H1 (cell line): Measurements from ENCODE around the gene TRIL. TPM values are rescaled to one million over a fixed set of nuclear protein-coding genes. Genes with fewer than 3 reads are reported as not detected.

Experiments used
- CTCF ChIA-PET: fragments of 300-600 bp; sonication (Branson Sonifier 250); formaldehyde crosslinking; loops from one replicate; lab custom pipeline; 2021; ENCODE audit not compliant: partially characterized antibody; lab: Charles Lee
- POLR2A ChIA-PET: fragments of 300-600 bp; sonication (Branson Sonifier 250); formaldehyde crosslinking; loops from one replicate; lab custom pipeline; 2021; ENCODE audit warnings: inconsistent platforms; ENCODE audit not compliant: partially characterized antibody; lab: Charles Lee
- DNase-seq, 2 experiments: peaks; one replicate each; pipeline versions ENCODE4 v3.0.0 to v3.0.0-alpha.2; 2010 to 2022; ENCODE audit warnings: low spot score in 2 of 2, low read depth in 1 of 2, mixed read lengths in 1 of 2
- FAIRE-seq: peaks from 2 replicates; lab custom pipeline; 2011; peaks lifted over from hg19 to GRCh38; lab: Jason Lieb, UNC
- H2AFZ ChIP-seq: 2 replicates; pipeline ENCODE4 v1.8.1; 2012; ENCODE audit warnings: low read length, inconsistent platforms
- H2AK5ac ChIP-seq: 2 replicates; pipeline ENCODE4 v1.6.1; 2013; ENCODE audit warnings: low read depth, low read length
- H2BK120ac ChIP-seq: replicated peaks from 2 replicates; pipeline ENCODE3; 2013; ENCODE audit warnings: low read depth, low read length, inconsistent platforms
- H2BK12ac ChIP-seq: 2 replicates; pipeline ENCODE4 v1.6.1; 2013; ENCODE audit warnings: low read depth, low read length
- H2BK15ac ChIP-seq: 2 replicates; pipeline ENCODE4 v1.6.1; 2013; ENCODE audit warnings: low read length
- H2BK20ac ChIP-seq: 2 replicates; pipeline ENCODE4 v1.6.1; 2013; ENCODE audit warnings: low read length
- H2BK5ac ChIP-seq: 2 replicates; pipeline ENCODE4 v1.6.1; 2013; ENCODE audit warnings: low read depth, low read length
- H3K14ac ChIP-seq: 2 replicates; pipeline ENCODE4 v1.6.1; 2013; ENCODE audit warnings: inconsistent platforms; ENCODE audit not compliant: insufficient read length
- H3K18ac ChIP-seq: 2 replicates; pipeline ENCODE4 v1.6.1; 2013; ENCODE audit warnings: low read length; ENCODE audit errors: extremely low read depth
- H3K23ac ChIP-seq: 2 replicates; pipeline ENCODE4 v1.6.1; 2013; ENCODE audit warnings: inconsistent platforms; ENCODE audit not compliant: insufficient read length
- H3K23me2 ChIP-seq: 2 replicates; pipeline ENCODE4 v1.6.1; 2013; ENCODE audit warnings: low read depth, low read length
- H3K27ac ChIP-seq: 2 replicates; pipeline ENCODE4 v1.6.1; 2011; ENCODE audit warnings: low read depth, low read length, inconsistent platforms
- H3K27me3 ChIP-seq, 4 experiments: replicated peaks in 1 of 4; 1 replicate in 1 of 4; 2 replicates in 3 of 4; pipeline versions ENCODE4 v1.6.1 to v1.8.1; 2011 to 2013; ENCODE audit warnings: low read length in 3 of 4, mild to moderate bottlenecking in 3 of 4, inconsistent platforms in 2 of 4, mixed read lengths in 2 of 4, moderate library complexity in 1 of 4; ENCODE audit not compliant: control insufficient read depth in 3 of 4, insufficient read depth in 3 of 4; ENCODE audit errors: extremely low read depth in 1 of 4
- H3K36me3 ChIP-seq, 4 experiments: 2 replicates each; pipeline versions ENCODE4 v1.6.1 to v1.8.1; 2011 to 2013; ENCODE audit warnings: mild to moderate bottlenecking in 4 of 4, low read length in 3 of 4, moderate library complexity in 2 of 4, control low read depth in 1 of 4, inconsistent platforms in 1 of 4; ENCODE audit not compliant: insufficient read depth in 4 of 4, control insufficient read depth in 2 of 4
- H3K4ac ChIP-seq: replicated peaks from 2 replicates; pipeline ENCODE3; 2013; ENCODE audit warnings: low read length, low read depth, mixed read lengths, inconsistent platforms; ENCODE audit not compliant: insufficient read length
- H3K4me1 ChIP-seq, 4 experiments: replicated peaks in 1 of 4; 1 replicate in 1 of 4; 2 replicates in 3 of 4; pipeline versions ENCODE4 v1.6.1 to v1.8.1; 2011 to 2013; ENCODE audit warnings: low read length in 3 of 4, inconsistent platforms in 2 of 4, mixed read lengths in 1 of 4; ENCODE audit not compliant: insufficient read depth in 4 of 4, control insufficient read depth in 3 of 4
- H3K4me2 ChIP-seq, 2 experiments: 2 replicates each; pipeline versions ENCODE4 v1.6.1 to v1.8.1; 2011 to 2013; ENCODE audit warnings: low read depth in 2 of 2, low read length in 2 of 2, control low read depth in 1 of 2, inconsistent platforms in 1 of 2, mild to moderate bottlenecking in 1 of 2; ENCODE audit not compliant: insufficient read depth in 1 of 2
- H3K4me3 ChIP-seq, 4 experiments: fragments of 200-600, 300-600 bp in 1 of 4; sonication (generic), shearing (Covaris generic), sonication (Bioruptor Twin) in 1 of 4; 2 replicates each; pipeline versions ENCODE4 v1.5.1 to v1.8.1; 2011 to 2016; ENCODE audit warnings: low read length in 4 of 4, low read depth in 3 of 4, control low read depth in 2 of 4, inconsistent platforms in 2 of 4, mild to moderate bottlenecking in 2 of 4, mixed read lengths in 1 of 4, moderate library complexity in 1 of 4; ENCODE audit not compliant: insufficient read depth in 2 of 4; ENCODE audit errors: extremely low read depth in 1 of 4
- H3K56ac ChIP-seq: replicated peaks from 2 replicates; pipeline ENCODE3; 2013; ENCODE audit warnings: low read depth, mild to moderate bottlenecking, mixed read lengths, low read length, inconsistent platforms; ENCODE audit not compliant: insufficient read length
- H3K79me1 ChIP-seq: 2 replicates; pipeline ENCODE4 v1.6.1; 2013; ENCODE audit warnings: low read depth, low read length, control low read depth
- H3K79me2 ChIP-seq, 2 experiments: 2 replicates each; pipeline versions ENCODE4 v1.6.1 to v1.8.1; 2012 to 2013; ENCODE audit warnings: low read length in 2 of 2, mild to moderate bottlenecking in 2 of 2, inconsistent platforms in 1 of 2; ENCODE audit not compliant: insufficient read depth in 2 of 2, control insufficient read depth in 1 of 2
- H3K9ac ChIP-seq, 4 experiments: replicated peaks in 1 of 4; 1 replicate in 1 of 4; 2 replicates in 3 of 4; pipeline versions ENCODE4 v1.6.1 to v1.8.1; 2011 to 2013; ENCODE audit warnings: low read depth in 3 of 4, low read length in 3 of 4, control low read depth in 2 of 4, mild to moderate bottlenecking in 2 of 4, moderate library complexity in 2 of 4, inconsistent platforms in 1 of 4; ENCODE audit errors: extremely low read depth in 1 of 4
- H3K9me3 ChIP-seq, 2 experiments: 2 replicates each; pipeline versions ENCODE4 v1.6.1 to v1.8.1; 2012 to 2013; ENCODE audit warnings: mild to moderate bottlenecking in 2 of 2, moderate library complexity in 2 of 2, control low read depth in 1 of 2, inconsistent platforms in 1 of 2, low read depth in 1 of 2, low read length in 1 of 2, mixed read lengths in 1 of 2; ENCODE audit not compliant: insufficient read depth in 2 of 2
- H4K20me1 ChIP-seq, 2 experiments: replicated peaks in 1 of 2; 2 replicates each; pipeline versions ENCODE3 to v1.8.1; 2011 to 2013; ENCODE audit warnings: inconsistent platforms in 2 of 2, low read length in 2 of 2, mild to moderate bottlenecking in 1 of 2; ENCODE audit not compliant: insufficient read depth in 2 of 2, control insufficient read depth in 1 of 2
- H4K5ac ChIP-seq: 2 replicates; pipeline ENCODE4 v1.6.1; 2013; ENCODE audit warnings: low read length, low read depth, mixed read lengths, inconsistent platforms; ENCODE audit not compliant: insufficient read length
- H4K8ac ChIP-seq: 2 replicates; pipeline ENCODE4 v1.8.0; 2013; ENCODE audit warnings: mild to moderate bottlenecking, moderate library complexity, low read length, inconsistent platforms; ENCODE audit not compliant: insufficient read depth; ENCODE audit errors: extremely low read depth
- H4K91ac ChIP-seq: replicated peaks from 2 replicates; pipeline ENCODE3; 2013; ENCODE audit warnings: low read length, mixed read lengths, inconsistent platforms; ENCODE audit not compliant: insufficient read length
- WGBS, 2 experiments: shearing (Covaris generic) in 1 of 2; methylation state at CpG; one replicate each; pipeline versions ENCODE4 v1.1.6 to v1.1.7; 2013 to 2015; ENCODE audit warnings: low lambda C conversion rate in 2 of 2, mixed read lengths in 2 of 2, inconsistent platforms in 1 of 2, low coverage in 1 of 2, missing lambda C conversion rate in 1 of 2; ENCODE audit not compliant: insufficient replicate concordance in 2 of 2, insufficient coverage in 1 of 2, insufficient read length in 1 of 2; ENCODE audit errors: extremely low coverage in 1 of 2, missing lambda C conversion rate in 1 of 2; 5-methylcytosine and 5-hydroxymethylcytosine counted together
- polyA plus RNA-seq, 7 experiments: library from polyadenylated mRNA; depleted of rRNA in 3 of 7; stranded (reverse) in 5 of 7; unstranded in 2 of 7; fragments of >200 nt in 5 of 7; fragments of 200-250 nt in 2 of 7; gene quantifications; 1 replicate in 5 of 7; 2 replicates in 1 of 7; 4 replicates in 1 of 7; pipeline versions ENCODE4 v1.2.1 to v1.2.3, GENCODE V29; 2011 to 2013; ENCODE audit warnings: missing spikeins in 2 of 7, mixed read lengths in 2 of 7
- total RNA-seq: library from RNA; stranded (reverse); fragmentation: NEBNext Ultra II Directional; extraction: Animal tissue kit (Norgen Biotek cat#: 25700); gene quantifications from 2 replicates; pipeline ENCODE4 v1.2.1, GENCODE V29; 2021

The TRIL gene
- total and polyA plus RNA-seq, 2 of the 8 experiments (the other 6 are each of a cell fraction or from before 2014, with no cell fraction given) = 3.9 to 5.5 TPM

GRCh38 chr7:28903730-28904577 lies 54.2 kb downstream of the TRIL start:
- no peak overlapping the region for H3K9ac ChIP-seq
- H2BK12ac ChIP-seq = no peak overlapping the region
- POLR2A ChIA-PET = interaction anchor here (1.2 to 1.4 kb wide), 2 partner anchors 12 to 14 kb away, joined by 3 to 6 read pairs; no protein-coding TSS in a partner anchor
- WGBS, 2 experiments = 89% methylated on average over 4 of the region's 4 CpGs; no CpG with 5 or more reads in 1 of the 2 experiments
- no peaks in the 10 kb centered on the region for H3K79me2 ChIP-seq
- H3K4me1 ChIP-seq = peaks cover 0 to 16% (median 3%) of the 10 kb centered on the region in 4 experiments; a peak in 2 of 7 replicates
- H3K27ac ChIP-seq = no peak overlapping the region
- no peak overlapping the region for H3K4me2 ChIP-seq
- no peaks in the 10 kb centered on the region for H3K79me1 ChIP-seq
- H3K23ac ChIP-seq = no peak overlapping the region
- no peak overlapping the region for H3K4me3 ChIP-seq
- no peak overlapping the region for H3K14ac ChIP-seq
- H4K5ac ChIP-seq = no peak overlapping the region
- no peak overlapping the region for H3K18ac ChIP-seq
- no peak for DNase-seq
- no peak overlapping the region for H2BK15ac ChIP-seq
- H2BK120ac ChIP-seq = no peak overlapping the region
- H2AK5ac ChIP-seq = no peak overlapping the region
- H3K4ac ChIP-seq = no peak overlapping the region
- CTCF ChIA-PET = interaction anchor here (0.6 to 2.8 kb wide), 5 partner anchors 13 to 49 kb away, joined by 3 to 16 read pairs (median 5); no protein-coding TSS in a partner anchor
- peak; percentile 13 for FAIRE-seq
- no peak overlapping the region for H2BK5ac ChIP-seq
- no peak overlapping the region for H3K56ac ChIP-seq
- H4K20me1 ChIP-seq = no peaks in the 10 kb centered on the region
- no peaks in the 10 kb centered on the region for H3K27me3 ChIP-seq
- H2AFZ ChIP-seq = peak overlapping the region; percentile 85
- peaks cover 1% of the 10 kb centered on the region; the same call in 1 of the 2 replicates for H3K23me2 ChIP-seq
- no peak overlapping the region for H4K91ac ChIP-seq
- H3K36me3 ChIP-seq = no peaks in the 10 kb centered on the region
- H3K9me3 ChIP-seq = no peaks in the 10 kb centered on the region
- no peak overlapping the region for H4K8ac ChIP-seq
- no peak overlapping the region for H2BK20ac ChIP-seq
